Stomach (tissue), 4 donors: ENCODE measurements around the gene BTBD10.

ENCODE experiments used
- CTCF ChIP-seq, 7 experiments: fragments of 450-650 bp in 4 of 7; fragments of 200-600 bp in 3 of 7; sonication (generic) in 3 of 7; IDR thresholded peaks; one replicate each; pipeline ENCODE4 v1.5.1; 2016 to 2019; ENCODE audit warnings: antibody characterized with exemption in 7 of 7, control low read depth in 2 of 7, mild to moderate bottlenecking in 1 of 7
- EP300 ChIP-seq: sonication (generic); formaldehyde crosslinking; IDR thresholded peaks from one replicate; pipeline ENCODE4 v1.6.1; 2017; ENCODE audit warnings: antibody characterized with exemption
- POLR2A ChIP-seq, 4 donors: fragments of 450-650 bp; IDR thresholded peaks; one replicate each; pipeline ENCODE4 v1.6.1; 2016; ENCODE audit warnings: antibody characterized with exemption in 4 of 4, control low read depth in 2 of 4, mild to moderate bottlenecking in 1 of 4, moderate library complexity in 1 of 4
- POLR2AphosphoS5 ChIP-seq, 3 donors: sonication (generic); formaldehyde crosslinking; IDR thresholded peaks; one replicate each; pipeline ENCODE4 v1.6.1; 2016; ENCODE audit warnings: antibody characterized with exemption in 3 of 3

GRCh38 chr11:13368041-13368446, 95.0 kb downstream of the BTBD10 start:
- no peak for TF ChIP-seq EP300
- no peak for TF ChIP-seq CTCF (IDR thresholded peaks at IDR 0.05)
- TF ChIP-seq POLR2A (IDR thresholded peaks at IDR 0.05): no peak
- no peak for TF ChIP-seq POLR2AphosphoS5 (IDR thresholded peaks at IDR 0.05)
